GM21737 (cell line): Measurements from ENCODE around the gene TCF4.
A peak's percentile ranks its signal among the peaks of the same experiment; 100 is the strongest.

Experiments
- ATAC-seq: cut with Tn5 transposase; IDR thresholded peaks from one replicate; pipeline ENCODE4 v1.9.1; 2021; ENCODE audit warnings: mild to moderate bottlenecking, moderate library complexity; ENCODE audit not compliant: unreplicated experiment

TCF4 gene

DNA sequence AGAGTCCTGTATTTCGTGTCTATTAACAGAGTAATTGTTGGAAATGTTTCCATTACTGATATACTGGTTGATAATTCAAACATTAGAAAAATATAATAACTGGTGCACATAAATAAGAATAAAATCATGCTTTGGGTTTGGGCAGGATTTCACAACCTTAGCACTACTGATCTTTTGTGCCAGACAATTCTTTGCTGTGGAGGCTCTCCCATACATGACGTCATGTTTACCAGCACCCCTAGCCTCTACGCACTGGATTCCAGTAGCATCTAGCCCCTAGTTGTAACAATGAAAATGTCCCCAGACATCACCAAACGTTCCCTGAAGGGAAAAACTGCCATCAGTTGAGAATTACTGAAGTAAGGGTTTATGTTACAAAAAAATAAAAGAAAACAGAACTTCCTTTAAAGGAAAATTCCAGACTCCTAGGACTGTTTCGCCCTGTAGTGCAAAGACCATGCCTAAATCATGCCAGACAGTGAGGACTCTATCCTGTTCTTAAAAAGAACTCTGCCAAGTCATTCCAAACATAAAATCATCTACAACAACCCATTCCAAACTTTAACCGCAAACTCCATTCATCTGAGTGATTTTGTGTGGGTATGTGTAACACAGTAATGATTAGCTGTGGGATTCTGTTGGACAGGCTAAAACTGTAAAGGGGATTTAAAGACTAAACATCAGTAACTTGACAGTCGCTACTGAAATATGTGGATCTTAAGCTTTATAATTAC, 315.3 kb downstream of the TCF4 start:
- ATAC-seq, result no peak

DNA sequence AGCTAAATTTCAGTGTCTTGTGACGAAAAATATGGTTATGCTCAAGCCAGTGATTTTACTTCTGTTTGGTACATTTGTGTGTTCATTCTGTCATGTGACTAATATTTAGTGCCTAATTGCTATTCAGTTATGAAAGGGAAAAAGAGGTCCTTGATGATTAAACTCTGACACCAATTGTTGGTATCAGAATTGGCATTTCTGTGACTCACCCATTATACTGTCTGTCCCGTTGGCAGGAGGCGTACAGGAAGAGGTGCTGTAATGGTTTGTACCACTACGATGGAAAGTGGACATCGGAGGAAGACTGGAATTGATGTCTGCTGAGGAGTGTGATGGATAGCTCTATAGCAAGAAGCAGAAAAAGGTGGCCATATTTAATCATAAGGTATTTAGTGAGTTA, 318.4 kb downstream of the TCF4 start:
- no peak for ATAC-seq

DNA sequence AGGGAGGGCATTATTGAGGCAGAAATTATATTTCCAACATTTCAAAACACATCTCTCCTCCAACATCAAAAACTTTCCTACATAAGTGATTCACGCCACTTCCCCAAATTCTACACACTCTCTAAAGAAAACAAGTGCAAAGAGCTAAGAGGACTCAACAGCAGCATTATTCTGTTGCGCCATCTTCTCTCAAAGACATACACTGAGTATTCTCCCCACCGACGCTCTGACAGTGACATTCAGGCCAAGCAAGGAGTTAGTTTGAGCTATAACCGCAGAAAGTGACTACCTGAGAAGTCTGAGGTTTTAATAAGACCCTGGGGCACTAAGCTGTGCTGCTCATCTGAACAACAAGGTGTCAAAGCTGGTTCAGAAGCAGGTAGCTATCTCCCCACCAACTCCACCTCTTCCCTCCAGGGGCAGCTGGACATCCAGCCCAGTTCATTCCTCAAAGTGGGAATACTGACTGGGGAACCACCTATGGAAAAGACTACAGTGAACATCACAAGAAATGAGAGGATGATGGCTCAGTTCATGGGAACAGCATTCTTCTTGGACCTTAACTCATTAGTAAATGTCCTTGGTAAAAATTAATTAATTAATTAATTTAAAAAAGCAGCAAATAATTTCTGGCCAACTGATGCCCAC, 319.2 kb downstream of the TCF4 start:
- ATAC-seq, result peak; percentile 48

DNA sequence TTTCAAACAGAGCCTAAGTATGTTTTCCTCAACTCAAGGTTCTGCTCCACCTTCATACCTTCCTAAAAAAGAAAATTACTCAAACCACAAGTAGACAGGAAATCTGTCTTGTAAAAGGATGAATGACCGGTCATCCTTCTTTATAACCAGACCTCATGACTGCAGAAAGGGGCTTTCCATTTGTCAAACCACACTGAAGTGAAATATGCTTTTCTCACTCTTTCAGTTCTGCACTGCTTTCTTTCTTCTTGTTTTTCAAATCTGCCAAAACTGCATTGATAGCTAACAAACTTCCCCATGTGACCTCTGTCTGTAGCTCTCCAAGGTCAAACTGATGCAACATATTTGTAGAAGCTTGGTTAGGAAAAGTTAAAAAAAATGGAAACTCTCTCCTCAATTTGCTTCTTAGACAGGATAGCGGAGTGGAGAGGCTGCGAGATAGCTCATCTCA, 319.8 kb downstream of the TCF4 start:
- peak; percentile 65 for ATAC-seq

DNA sequence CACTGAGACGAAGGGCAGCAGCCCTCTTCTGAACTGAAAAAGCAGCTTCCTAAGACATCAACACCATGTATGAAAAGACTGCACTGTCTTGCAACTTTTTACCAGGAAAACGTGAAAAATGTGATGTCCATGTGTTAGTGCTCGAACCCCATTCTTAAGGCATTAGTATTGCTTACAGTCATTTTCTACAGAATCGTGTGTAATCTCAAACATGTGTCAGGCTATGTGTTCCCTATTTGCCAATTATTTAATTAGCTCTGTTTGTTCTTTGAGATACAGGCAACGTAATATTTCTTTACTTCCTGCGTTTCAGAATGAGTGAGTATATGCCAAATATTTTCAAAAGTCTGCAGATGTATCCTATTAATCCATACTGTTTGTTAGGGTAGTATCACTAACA, 321.0 kb downstream of the TCF4 start:
- ATAC-seq, result no peak

DNA sequence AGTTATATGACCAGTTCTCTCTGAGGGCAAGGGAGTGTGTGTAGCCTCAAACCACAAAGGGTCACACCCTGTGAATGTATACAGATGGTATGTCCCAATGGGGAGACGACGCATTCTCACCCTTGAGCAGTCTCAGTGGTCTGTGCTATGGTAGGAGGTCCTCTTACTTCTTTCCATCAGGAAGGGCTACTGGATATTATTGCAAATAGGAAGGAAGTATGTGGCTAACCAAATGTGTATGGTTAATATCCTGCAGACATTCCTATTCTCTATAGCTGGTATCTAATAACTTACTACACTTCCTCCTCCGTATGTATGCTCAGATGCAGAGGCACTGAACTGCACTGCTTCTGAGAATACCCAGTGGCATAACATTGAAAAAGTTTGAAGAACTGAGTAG, 322.0 kb downstream of the TCF4 start:
- ATAC-seq, result peak; percentile 41

DNA sequence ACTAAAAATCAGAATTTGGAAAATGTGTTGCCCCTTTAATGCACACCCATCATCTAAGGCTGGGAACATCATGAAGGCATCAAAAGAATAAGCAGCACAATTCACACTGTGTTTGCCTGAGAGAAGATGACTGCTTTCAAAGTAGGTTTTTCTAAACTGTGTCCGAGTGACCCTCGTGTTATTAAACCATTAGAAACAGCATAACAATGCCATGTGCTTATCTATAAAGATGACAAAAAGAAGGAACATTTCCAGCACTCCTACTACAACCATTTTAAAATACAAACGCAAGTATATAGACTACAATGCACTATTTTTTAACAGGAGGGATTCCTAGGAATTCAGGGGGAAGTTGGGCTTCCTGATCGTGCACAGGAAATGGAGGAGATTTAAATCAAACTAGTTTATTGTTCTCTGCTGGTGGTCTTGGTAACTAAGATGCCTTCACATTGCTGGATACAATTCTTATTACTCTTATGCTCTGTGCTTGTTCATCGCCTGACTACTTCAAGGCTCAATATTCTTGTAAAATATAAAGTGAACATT, 322.8 kb downstream of the TCF4 start:
- ATAC-seq, result no peak

DNA sequence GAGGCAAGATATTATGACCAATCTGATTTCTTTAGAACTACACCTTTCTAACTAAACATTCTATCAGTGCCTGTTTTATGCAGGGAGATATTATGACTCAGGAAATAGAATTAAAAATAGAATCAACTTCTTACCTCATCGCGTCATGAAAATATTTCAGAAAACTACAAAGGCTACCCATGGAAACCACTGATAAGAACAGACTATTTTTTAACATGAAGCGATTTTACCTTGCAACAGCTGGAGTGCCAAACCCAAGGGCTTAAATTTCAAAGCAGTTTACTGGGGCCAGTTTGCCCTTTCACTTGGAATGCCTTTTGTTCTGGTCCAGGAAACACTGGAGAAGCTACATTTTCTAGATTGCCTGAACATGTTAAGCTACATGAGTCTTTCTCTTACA, 323.9 kb downstream of the TCF4 start:
- no peak for ATAC-seq

DNA sequence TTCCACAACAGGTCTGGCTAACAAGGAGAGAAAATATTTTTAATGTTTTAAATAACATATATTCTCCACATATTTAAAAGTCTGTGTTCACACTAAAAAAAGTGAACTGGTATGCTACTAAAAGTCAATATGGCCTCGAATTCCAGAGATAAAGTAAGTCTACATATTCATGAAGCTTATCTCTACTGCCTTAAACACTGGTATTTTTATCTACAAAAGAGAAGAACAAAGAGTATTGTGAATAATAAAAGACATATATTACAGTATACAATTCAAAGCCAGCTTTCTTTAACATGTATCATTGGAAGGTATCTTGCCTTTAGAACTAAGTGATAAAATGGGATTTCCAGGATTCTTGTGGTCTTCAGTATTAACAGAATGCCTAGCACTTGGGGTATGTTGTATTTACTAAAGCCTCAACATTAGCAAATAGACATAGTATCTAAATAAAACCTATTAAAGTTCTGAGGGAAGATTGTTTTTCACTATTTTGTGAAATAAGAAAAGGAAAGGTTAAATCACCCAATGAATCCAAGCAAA, 325.9 kb downstream of the TCF4 start:
- ATAC-seq, result no peak

DNA sequence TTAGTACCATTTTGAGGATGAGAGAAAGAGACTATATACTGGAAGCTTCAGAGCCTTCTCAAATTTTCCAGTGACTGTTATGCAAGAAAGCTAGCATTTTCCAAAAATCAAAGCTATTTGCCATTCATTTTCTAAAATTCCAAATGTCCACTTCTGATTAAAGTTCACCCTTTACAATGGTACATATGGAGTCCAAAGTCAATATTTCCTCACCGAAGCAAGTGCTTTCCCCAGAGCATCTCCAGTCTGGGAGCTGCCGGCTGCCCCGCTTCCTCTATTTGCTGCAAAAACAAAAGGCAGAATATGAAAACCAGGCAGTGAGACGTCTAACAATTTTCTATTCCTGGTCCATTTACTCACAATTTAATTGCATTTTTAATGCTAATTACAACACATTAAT, 326.7 kb downstream of the TCF4 start:
- ATAC-seq, result no peak

DNA sequence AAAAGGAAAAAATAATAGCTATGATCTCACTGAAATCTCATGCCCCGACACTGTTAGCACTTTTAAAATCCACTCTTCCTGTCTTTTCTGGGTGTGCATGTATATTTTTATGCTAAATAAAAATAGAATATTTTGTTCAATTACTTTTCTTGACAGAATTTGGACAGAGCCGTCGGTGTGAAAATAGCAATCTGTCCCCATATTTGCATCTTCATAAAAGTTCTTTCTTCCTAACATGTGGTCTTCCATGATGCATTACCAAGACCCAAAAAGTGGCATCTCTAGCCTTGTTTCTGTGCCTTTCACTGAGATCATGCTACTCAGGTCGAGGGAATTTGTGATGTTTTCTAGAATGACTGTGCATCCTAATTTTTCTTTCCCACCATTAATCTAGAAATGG, 329.9 kb downstream of the TCF4 start:
- no peak for ATAC-seq

DNA sequence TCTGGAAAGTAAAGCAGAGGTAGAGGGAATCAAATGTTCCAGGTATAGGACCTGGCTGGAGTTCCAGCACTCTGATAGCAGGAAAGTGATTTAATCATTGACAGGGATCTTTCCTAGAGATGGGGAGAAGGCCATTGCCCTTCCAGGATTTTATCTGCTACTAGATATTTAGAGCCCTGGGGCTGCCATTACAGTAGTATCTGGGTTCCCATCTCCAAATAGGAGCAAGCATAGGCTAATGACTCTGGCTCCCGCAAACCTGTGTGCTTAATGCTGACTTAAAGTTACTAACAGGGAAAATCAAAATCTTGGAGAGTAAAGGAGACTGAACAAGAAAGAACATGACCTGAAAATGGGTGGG, 331.1 kb downstream of the TCF4 start:
- no peak for ATAC-seq

DNA sequence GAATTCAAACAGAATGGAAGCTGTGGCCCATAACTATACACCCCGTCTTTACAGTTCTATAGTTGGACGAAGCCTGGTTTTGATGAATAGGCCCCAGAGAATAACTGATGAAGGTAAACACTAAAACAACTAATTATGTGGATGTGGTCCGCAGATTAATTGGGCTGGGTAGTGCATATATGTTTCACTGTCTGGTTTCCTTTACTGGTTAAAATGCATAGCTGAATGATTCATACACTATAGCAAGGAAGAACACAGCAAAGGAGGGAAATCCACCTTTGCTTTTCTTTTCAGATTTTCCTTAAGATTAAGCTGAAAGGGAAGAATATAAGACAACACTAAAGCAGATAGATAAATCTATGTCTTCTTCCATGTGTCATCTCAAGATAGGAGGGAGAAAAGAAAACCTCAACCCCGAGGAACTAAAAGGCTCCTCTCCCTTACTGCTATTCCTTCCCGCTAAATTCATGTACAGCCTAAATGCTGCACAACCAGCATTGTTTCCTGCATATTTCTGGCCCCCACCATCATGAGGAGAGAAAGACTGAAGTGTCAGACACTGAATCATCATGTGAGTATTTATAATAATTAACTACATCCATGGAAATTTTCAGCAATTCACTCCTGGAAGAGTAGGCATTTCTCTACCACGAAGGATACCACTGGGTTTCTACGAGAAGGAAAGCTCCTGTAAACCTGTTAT, 331.6 kb downstream of the TCF4 start:
- ATAC-seq, result no peak

DNA sequence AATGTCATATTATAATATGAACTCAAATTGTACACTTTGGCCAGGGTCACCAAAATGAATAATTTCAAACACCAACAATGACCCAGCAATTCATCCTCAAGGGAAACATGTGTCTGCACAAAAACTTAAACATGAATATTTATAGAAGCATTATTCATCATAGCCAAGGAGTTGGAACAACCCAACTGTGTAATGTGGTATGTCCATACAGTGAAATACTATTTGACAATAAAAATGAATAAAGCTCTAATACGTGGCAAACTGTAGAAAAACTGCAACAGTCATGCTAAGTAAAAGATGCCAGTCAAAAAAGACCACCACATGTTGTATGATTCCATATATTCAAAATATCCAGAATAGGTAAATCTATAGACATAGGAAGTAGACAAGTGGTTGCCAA, 334.2 kb downstream of the TCF4 start:
- ATAC-seq, result no peak

DNA sequence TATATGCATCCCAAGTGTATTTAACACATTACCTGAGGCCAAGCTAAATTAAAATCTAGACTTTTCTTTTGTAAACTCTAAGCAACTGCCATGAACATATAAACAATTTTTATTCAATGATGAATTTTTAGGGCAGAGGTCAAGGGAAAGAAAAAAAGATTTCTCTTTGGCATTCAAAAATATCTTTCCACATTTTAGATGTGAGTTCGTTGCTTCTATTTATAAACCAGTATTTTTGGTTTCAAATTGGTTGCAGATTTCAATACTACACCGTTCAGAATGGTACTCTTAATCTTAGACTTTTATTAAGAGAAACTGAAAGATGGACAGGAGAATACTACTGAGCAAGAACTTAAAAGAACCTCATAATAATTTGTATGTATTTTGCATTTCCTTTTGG, 335.1 kb downstream of the TCF4 start:
- ATAC-seq, result no peak

DNA sequence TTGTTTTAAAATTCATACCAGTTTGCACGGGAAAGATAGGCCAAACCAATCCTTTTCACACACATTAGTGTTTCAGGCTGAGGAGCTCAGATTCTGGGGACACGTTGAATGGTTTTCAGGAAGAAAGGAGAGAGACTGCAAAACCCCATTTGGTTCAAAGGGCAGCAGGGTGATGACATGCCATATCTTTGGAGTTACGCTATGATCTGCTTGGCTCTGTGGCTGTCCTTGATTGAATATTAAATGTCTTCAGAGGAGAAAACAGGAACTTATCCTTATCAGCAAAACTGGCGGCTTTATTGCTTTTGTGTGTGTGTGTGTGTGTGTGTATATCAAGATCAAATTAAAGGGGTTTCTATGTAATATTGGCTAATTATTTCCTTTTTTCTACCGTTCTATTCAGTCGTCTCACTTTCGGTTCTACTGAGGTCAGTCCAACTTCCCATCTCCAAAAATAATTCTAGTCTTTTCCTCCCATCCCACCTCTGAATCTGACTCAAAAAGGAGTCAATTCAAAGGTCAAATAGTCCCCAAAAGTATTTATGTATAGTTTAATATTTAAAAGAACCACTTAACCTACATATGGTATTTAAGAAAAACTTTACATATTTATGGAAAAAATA, 335.8 kb downstream of the TCF4 start:
- no peak for ATAC-seq

DNA sequence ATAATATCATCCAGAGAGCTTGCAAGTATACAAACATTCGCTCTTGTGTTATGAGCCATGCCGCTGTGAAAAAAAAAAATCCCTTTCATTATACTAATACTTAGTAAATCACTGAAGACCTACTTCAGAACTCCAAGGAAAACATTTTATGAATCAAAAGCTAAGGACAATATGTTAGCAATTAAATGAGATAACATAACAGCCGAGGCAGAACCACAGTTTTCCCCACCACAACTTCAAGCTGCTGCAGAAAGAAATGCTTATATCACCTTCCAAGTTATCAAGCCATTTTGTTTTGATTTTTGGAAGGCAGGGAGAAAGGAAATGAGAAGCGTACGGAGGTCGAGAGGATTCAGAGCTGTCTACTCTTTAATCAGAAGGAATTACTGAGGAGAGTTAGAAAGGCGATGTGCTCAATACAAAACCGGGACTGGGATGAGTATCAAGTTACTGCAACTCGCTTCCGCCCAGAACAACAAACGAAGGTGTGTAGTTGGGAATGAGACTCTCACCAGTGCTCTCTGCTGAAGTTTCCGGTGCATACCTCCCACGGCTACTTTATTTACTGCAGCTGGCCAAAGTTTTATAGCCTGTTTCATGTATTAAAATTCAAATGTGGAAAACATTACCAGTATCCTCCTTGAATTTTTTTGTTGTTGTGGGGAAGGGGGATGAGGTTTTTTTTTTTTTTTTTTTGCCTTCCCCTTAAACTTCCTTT, 336.6 kb downstream of the TCF4 start:
- ATAC-seq, result no peak

DNA sequence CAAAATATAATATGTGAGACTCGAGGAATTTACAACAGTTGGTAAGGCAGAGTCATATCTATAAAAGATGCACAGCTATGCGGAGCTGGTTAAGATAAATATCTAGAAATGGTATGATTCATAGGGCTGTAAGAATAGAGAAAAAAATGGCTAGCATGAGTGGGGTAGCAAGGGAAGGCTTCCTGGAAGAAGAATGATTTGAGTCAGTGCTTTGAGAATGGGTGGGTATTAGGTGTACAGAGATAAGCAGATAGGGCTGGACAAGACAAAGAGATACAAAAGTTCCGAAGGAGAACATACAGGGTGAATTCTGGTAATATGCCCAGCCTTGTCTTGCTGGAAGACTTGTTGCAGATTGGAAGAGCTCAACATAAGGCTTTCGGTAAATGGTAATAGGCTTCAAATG, 337.2 kb downstream of the TCF4 start:
- no peak for ATAC-seq

DNA sequence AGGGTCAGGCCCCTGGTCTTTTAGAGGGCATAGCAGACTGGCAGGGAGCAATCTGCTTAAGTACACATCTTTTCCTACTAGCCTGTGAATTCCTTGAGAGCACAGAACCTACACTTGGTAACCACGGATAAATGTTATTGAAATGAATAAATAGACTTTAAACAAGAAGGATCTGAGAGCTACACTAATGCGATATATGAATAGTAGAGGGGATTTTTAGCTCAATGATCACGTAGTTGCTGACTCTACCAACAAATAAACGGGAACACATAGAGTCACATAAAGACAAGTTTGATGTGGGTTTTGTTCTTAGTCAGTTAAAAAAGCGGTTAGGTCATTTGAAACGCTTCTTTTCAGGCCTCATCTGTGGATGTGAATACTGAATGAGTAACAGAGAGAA, 338.4 kb downstream of the TCF4 start:
- ATAC-seq, result no peak

DNA sequence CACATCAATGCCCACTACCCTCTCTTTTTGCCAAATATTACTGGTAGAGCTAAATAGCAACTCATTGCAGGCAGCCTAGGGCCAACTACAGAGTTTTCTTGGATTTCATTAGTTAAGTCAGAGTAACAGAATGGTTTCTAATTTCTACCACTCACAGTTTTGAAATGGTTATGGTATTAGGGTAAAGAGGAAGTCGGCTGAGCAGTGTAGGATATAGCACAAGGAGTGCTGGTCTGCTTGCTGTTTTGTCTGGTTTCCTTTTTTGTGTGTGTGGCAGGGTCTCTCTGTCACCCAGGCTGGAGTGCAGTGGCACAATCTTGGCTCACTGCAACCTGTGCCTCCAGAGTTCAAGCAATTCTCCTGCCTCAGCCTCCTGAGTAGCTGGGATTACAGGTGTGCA, 339.5 kb downstream of the TCF4 start:
- ATAC-seq, result no peak

DNA sequence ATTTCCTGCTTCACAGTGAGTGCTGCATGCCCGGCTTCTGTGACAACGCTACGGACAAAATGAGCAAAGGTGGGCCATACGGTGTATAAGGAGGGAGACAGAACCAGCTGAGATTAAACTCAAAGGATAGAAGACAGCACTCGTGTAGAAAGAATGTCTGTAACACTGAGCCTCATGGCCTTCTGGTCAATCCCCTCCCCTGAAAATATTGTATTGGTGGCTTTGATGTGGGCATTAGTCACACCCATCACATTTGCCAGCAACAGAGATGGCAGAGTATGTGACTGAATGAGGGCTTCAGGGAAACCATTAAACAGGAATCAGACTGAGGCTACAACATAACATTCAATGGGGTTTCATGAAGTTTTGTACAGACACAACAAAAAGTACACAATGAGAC, 341.0 kb downstream of the TCF4 start:
- ATAC-seq, result no peak
